GM19023 (cell line): Measurements from ENCODE around the gene RBBP8.
"Not testable (repeated sequence)": the region's sequence is repeated elsewhere in the genome, so short reads cannot be mapped to it uniquely, and the experiment has no call there.

Experiments used
- ATAC-seq: cut with Tn5 transposase; IDR thresholded peaks from one replicate; pipeline ENCODE4 v1.9.1; 2021; ENCODE audit warnings: mild to moderate bottlenecking, moderate library complexity; ENCODE audit not compliant: unreplicated experiment

Gene RBBP8

DNA sequence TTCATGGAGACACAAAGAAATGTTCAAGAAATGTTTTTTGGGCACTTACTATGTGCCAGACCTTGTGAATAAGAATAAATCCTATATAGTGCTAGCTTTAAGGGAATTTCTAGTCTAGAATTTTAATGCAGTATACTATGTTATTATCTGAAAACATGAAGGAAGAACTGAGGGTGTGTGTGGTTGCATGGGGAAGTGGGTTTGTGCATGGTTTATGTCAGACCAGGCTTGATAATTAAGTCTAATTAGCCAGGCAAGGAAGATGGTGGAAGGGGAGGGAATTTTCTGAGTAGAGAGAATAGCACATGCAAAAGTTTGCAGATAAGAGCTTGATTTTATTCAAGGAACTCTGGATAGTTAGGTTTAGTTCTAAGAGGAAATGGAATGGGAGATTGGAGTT, 6.5 kb downstream of the RBBP8 start:
- ATAC-seq, result no peak

DNA sequence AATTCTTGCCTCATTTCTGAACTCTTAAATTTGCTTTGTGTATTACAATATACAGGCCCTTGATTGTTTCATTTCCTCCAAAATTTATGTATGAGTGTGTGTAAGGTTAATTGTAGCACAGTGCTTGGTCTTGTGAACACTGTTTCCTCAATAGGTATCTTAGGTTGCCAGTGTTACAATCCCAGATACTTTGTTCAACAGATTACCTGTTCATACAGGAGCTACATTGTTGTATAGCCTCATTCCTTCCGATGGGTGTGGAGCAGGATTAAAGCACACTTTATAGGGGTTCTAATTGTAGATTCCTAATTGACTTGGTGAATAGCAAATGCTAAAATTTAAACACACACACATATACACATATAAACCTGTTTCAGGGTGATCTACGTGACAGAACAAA, 10.7 kb downstream of the RBBP8 start:
- ATAC-seq, result no peak

DNA sequence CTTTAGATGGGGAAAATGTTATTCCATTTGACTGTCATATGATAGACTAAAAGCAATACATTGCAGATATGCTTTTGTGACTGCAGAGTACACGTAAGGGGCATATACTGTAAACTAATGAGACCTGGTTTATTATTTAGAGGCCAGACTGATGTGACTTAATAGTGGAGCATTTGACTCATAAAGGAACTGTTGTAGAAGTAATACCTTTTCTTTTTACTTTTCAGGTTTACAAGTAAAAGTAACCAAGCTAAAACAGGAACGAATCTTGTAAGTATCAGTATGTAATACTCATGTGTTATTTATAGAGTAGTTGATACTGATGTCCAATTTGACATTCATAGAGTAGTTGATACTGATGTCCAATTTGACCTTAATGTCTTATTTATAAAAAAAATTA, 13.1 kb downstream of the RBBP8 start:
- ATAC-seq, result no peak

DNA sequence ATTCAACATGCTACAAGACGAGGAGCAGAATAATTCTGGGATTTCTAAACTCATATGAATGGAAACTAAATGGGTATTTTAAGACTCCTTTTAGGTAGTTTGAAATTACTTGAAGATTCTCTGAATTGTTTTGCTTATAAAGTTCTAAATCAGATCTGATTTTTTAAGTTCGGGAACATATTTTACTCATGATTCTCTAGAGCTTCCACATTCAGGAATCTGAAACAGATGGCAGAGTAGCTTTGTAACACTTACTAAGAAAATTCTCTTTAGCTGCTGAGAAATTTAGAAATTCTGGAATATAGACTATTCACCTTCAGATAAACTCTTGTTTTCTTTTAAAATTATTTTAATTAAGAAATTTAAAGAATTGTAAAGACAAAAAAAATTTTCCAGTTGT, 13.7 kb downstream of the RBBP8 start:
- ATAC-seq, result no peak

DNA sequence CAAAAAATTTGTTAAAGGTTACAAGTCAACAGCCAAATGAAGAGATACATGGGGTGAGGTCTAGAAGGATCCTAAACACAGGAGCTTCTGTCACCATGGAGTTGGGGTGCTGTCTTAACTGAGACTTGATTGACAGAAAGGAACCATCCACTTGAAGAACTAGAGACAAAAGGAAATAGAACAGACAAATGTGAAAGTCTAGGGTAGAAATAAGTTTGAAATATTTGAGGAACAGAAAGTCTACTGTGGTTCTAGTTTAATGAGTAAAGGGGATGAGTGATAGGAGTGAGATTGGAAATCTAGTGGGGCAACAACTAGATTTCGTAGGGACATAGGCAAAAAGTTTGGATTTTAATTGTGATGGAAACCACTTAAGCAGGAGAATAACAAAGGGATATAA, 18.7 kb downstream of the RBBP8 start:
- no peak for ATAC-seq

DNA sequence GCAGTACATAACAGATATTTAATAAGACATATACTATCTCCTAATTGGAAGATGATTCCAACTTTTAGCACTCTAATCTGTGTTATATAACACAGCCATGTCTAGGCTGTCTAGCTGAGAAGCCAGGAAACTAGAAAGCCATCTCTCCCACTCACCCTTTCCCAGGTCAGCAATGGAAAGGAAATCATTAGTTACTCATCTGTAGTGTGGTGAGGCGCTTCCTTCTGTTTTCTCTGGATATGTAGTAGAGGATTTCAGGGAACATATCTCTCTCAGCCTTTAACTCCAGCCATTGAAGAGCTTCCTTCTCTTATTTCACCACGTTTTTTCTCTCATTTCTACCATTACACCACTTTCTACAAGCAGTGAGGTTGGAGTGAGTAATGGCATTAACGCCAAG, 19.4 kb downstream of the RBBP8 start:
- ATAC-seq, result no peak

DNA sequence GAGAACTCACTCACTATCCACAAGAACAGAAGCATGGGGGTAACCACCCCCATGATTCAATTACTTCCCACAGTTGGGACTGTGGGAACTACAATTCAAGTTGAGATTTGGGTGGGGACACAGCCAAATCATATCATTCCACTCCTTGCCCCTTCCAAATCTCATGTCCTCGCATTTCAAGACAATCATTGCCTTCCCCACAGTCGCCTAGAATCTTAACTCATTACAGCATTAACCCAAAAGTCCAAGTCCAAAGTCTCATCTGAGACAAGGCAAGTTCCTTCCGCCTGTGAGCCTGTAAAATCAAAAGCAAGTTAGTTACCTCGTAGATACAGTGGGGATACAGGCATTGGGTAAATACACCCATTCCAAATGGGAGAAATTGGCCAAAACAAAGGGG, 20.9 kb downstream of the RBBP8 start:
- ATAC-seq, result not testable (repeated sequence)

DNA sequence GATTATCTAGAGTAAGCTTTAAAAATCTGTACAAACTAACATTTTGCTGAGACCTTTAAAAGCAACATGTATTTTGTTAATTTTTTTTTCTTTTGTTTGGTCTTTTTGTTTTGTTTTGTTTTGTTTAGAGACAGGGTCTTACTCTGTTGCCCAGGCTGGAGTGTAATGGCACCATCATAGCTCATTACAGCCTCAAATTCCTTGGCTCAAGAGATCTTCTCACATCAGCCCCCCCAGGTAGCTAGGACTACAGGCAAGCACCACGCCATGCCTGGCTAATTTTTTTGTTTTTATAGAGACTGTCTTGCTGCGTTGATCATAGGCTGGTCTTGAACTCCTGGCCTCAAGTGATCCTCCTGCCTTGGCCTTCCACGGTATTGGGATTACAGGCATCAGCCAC, 23.1 kb downstream of the RBBP8 start:
- ATAC-seq, result no peak

DNA sequence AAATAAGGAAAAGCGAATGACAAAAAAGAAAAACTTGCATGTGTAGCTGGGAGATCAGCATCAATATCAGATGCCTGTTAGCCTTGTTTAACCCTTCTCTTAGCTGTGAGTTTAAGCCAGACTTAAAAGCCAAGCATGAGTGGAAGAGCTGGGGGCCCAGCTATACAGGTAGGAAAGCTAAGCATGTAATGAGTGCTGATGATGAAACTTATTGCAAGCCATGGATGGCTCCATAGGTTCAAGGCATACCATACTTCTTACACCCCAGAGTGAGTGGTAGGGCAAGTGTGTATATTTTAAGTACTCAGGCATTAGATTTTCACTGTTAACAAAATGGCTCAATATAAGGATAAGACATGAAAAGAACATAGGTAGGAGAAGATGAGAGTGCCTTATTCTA, 28.0 kb downstream of the RBBP8 start:
- ATAC-seq, result no peak

DNA sequence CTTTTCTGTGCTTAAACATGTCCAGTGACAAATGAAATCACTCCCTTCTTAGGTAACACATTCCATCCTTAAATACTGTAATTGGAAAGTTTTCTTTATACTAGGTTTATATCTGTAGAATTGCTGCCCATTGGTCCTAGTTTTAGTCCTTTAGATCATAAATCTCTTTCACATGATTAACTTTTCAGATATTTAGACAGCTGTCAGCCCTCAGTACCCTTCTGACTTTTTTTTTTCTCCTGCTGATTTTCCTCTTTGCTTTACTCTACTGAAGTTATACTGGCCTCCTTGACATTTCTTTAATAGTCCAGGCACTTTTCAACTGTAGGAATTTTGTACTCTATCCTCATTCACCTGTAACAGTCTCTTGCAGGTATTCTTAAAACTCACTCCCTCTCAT, 28.9 kb downstream of the RBBP8 start:
- no peak for ATAC-seq

DNA sequence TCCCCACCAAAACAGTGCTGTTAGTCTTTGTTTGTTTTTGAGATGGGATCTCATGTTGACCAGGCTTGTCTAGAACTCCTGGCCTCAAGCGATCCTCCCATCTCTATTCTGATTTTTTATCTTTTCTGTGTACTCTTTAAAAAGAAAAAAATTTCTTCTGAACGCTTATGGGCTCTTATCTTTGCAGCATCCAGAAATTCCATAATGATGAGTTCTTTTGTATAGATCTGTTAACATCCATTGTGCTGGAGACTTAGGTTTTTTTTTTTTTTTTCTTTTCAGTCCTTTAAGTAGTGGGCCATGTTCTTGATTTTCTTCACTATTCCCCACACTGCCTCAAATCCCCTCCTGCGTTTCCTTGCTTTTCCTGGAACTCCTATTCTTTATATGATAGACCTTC, 31.0 kb downstream of the RBBP8 start:
- no peak for ATAC-seq

DNA sequence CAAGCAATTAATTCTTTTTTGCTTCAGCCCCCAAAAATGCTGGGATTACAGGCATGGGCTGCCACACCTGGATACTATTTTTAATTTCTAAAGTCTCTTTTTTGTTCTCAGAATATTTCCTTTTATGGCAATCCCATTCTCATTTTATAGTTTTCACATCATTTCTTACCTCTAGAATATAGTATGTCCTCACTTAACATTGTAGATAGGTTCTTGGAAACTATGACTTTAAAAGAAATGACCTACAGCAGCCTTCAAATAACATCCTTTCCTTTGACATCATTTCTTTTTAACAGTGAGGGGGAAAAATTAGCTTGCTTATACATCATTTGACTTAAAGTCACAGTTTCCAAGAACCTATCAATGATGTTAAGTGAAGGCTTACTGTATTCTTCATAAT, 31.6 kb downstream of the RBBP8 start:
- ATAC-seq, result no peak

DNA sequence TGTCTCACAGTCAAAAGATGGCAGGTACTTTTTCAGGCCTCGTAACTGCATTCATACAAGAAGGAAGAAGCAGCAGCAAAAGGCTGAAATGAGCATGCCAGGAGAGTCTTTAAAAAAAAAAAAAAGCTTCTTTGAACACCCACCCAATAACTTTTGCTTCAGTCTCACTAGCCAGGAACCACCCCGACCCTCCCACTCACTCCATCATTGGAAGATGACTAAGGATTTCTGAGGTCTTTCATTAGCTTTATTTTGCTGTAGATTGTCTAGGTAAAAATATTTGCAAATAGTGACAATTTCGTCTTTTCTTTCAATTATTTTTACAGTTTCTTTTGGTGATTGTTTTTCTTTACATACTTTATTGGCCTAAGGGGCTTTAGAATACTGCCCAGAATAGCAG, 37.9 kb downstream of the RBBP8 start:
- no peak for ATAC-seq

DNA sequence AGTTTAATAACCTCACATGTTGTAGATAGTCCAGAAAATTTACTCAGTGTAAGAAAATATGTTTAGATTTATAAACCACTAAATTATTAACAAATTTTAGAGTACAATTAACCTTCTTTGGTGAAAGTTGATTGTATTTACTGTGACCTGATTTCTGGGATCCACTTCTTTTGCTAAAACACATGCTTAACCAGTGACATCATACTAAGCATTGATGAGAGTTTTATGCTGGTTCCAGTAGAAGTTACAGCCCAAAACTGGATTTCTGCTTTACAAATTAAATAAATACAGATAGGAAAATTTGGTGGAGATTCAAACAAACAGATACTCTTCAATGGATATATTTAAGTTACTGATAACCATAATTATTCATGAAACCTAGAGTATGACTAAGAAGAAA, 40.9 kb downstream of the RBBP8 start:
- ATAC-seq, result no peak

DNA sequence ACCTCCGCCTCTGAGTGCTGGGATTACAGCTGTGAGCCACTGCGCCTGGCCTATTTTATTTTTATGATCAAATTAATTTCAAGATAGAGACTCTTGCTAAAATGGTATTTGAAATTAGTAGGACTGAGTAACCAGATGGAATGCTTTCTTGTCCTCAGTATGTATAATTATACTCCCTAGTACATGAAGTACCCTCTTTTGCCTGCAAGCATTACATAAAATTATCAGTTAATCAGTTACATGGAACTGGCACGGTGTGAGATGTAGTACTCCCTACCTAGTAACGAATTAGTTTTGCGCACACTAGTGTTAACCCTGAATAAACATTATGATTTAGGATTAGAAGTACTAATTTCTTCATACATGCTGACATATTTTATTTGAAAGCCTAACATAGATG, 41.6 kb downstream of the RBBP8 start:
- ATAC-seq, result no peak

DNA sequence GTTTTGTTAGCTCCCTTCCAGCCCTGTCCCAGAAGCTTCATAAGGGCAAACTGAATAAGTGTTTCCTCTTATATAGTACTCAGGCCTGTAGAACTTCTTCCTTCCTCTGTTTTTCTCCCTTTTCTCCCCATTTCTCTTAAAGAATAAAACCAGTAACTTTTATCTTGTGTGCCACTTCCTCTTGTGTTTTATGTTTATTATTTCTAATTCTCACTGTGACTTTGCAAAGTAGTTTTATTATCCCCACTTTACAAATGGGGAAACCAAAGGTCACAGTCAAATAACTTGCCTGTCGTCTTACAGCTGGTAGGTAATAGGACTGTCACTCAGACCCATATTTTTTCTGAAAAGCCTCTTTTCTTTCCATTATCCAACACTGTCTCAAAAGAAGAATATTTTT, 42.4 kb downstream of the RBBP8 start:
- no peak for ATAC-seq

DNA sequence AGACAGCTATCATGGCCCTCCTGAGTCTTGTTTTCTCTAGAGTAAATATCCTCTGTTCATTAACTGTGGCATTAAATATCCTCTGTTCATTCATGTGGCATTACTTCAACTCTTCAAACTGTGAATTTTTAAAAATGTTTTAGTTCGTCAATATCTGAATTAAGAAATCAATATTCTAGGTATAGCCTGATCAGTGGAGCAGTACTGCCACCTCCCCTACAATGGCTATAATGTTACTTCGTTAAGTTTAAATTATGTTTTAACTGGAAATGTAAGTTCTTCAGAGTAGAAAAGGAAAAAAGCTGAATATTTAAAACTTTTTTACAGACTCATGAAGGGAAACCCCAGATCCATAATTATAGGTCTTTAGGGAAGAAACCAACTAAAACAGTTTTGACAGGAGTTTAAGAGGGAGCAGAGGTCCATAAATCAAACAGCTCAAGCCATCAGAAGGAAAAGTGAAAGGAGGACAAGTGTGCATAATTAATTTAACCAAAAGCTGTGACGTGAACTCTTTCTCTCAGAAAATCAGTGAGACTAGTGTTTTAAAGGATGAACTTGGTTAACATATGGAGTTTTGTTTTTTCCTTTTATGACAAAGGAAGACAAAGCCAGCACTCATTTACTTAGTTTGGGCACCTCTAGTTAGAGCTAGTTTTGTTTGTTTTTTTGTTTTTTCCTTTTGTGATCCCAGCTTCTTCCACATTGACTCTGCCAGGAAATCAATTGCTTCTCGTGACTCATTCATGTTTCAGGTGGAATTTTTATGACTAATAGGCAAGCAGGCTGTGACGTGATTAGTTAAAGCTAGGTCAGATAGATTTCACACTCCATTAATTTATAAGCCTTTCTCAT, 44.9 kb downstream of the RBBP8 start:
- no peak for ATAC-seq

DNA sequence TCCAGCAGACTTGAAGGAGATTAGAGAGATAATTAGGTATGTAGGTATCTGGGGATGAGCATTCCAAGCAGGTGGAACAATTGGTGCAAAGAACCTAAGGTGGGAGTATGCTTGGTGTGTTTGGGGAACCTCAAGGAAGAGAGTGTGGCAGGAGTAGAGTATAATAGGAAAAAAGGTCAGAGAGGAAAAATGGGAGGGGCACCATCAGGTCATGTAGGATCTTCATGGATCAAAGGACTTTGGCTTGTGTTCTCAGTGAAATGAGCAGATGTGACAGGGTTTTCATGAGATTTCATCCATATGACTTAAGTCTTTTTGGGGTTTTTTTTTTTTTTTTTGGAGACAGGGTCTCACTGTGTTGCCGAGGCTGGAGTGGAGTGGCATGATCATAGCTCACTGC, 47.3 kb downstream of the RBBP8 start:
- no peak for ATAC-seq

DNA sequence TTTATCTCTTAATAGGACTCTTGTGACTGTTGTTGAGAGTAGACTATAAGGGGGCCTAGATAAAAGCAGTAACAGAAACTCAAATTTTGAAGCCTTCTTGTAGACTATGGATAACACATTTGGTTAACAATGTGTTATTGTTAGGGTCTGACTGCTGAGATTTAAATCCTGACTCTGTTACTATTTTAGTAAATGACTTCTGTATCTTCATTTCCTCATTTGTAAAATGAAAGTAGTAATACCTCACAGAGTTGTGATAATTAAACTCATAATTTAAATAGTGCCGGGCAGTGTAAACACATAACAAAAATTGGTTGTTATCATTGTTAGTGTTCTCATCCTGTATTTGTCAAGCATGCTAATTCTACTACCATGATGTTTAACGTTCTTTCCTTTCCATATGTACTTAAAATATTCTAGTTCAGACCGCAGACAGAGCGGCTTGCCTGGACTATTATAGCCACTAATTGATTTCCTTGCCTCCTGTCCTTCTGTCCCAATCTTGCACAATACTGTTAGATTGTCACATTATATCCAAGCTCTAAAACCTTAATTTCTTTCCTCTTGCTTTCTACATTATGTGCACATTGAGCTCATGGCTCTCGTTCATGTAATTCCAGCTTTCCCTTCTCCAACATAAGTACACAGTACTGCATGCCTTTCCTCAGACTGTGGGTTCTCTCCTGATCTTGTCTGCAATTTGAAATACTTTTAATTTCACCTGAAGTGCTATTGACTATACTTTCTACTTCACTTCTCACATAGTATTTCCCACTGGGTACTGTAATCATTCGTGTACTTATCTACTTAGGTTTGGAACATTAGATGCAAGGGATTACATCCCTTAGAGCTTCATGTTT, 48.4 kb downstream of the RBBP8 start:
- ATAC-seq, result no peak

DNA sequence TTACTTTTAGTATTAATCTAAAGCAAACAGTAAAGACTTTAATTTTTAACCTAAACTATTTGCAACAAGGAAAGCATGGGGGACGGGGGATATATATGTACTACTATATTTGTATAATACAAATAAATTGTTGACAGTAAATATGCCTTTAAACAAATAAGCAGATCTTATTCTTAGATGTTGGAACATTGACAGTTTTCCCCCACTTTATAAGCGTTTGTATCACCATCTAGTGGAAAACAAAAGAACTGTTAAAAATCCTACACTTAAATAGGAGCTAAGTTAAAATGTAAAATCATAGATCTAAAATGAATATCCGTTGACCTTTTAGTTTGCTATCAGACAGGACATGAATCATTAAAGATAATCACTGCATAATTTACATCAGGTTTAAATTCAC, 50.0 kb downstream of the RBBP8 start:
- no peak for ATAC-seq

DNA sequence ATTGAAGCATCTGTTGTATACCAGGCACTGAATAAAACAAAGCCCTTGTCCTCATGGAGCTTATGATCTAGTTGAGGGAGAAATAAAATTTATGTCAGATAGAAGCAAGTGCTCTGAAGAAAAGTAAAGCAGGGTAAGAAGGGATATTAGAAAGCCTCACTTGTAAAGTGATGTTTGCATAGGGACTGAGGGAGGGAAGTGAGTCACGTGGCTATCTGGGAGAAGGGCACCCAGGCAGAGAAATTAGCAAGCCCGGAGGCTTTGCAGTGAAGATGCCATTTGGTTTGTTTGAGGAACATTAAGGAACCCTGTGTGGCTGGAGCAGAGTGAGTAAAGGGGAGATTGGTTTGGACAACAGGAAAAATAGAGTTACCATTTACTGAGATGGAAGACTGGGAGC, 52.1 kb downstream of the RBBP8 start:
- no peak for ATAC-seq

DNA sequence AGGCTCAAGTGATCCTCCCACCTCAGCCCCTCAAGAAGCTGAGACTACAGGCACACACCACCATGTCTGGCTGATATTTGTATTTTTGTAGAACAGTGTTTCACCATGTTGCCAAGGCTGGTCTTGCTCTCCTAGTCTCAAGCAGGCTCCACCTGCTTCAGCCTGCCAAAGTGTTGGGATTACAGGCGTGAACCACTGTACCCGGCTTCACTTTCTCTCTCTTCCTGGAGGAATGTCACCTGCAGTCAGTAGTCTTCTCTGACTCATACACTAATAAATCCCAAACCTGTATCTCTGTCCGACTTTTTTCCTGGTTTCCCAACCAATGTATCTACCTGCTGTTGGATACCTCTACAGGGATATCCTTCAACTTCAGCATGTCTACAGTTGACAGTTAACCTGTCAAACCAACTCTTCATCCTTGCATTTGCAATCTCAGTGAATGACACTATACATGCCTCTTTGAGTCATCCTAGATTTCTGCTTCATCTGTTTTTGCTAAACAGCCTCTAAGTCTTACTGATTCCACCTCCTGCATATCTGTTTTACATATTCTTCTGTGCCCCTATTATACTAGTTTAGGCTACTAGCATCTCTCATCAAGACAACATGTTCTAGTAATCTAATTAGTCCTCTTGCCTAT, 54.5 kb downstream of the RBBP8 start:
- no peak for ATAC-seq
